ENCODE measurements around the gene WDR64.
A peak's percentile ranks its signal among the peaks of the same experiment; 100 is the strongest.

WDR64 gene

GRCh38 chr1:241608379-241609033, 43.6 kb upstream of the WDR64 start:
- no peak overlapping the region for H3K4me3 ChIP-seq (ENCODE audit: low read depth, low read length)
- TF ChIP-seq MYC (IDR thresholded peaks at IDR 0.05; ENCODE audit: low read depth, low read length) = no peak
- TF ChIP-seq POLR2A (IDR thresholded peaks at IDR 0.05; ENCODE audit: extremely low read depth, insufficient read length) = no peak
- TF ChIP-seq, protein P1, sequence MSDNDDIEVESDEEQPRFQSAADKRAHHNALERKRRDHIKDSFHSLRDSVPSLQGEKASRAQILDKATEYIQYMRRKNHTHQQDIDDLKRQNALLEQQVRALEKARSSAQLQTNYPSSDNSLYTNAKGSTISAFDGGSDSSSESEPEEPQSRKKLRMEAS (IDR thresholded peaks at IDR 0.05; ENCODE audit: low read depth, low read length) = no peak
- no peak for TF ChIP-seq CTCF (IDR thresholded peaks at IDR 0.05; ENCODE audit: low read depth, low read length)
- DNase-seq (ENCODE audit: low read depth) = peak; percentile 15

DNA sequence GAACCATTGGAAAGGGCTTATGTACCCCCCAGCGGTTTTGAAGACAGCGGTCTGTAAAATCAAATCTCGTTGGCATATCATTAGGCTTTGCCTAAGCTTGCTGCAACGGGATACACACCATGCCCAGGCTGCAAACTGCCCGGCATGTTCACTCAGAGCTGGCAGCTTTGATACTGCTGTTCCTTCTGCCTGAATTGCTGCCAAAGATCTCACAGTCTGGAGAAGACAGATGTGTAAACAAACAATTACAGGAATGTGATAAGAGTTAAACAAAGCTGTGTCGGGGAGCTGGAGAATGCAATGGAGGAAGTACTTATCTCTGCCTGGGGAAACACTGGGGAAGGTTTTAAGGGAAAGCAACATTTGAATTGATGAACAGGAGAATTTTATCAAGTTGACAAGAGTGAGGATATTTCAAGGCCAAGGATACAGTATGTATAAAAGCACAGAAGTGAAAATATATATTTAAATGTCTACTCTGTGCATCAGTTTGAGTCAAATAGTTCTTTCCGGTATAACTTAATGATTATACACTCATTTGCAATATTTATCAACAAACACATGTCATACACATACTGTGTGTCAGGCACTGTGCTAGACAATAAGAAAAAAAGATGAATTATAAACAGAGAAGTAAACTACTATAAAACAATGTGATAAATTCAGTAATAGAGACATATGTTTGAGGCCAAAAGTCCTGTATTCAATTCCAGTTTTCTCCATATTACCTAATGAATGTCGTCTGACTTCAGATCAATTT, 41.8 kb upstream of the WDR64 start:
- H3K4me3 ChIP-seq (ENCODE audit: low read depth, low read length) = no peak overlapping the region
- TF ChIP-seq, protein P1 (IDR thresholded peaks at IDR 0.05; ENCODE audit: low read depth, low read length) = no peak
- TF ChIP-seq POLR2A (IDR thresholded peaks at IDR 0.05; ENCODE audit: extremely low read depth, insufficient read length) (no peak), CTCF (IDR thresholded peaks at IDR 0.05; ENCODE audit: low read depth, low read length) (no peak), MYC (IDR thresholded peaks at IDR 0.05; ENCODE audit: low read depth, low read length) (no peak)
- DNase-seq (ENCODE audit: low read depth) = no peak

GRCh38 chr1:241611063-241611462, 41.0 kb upstream of the WDR64 start:
- peak; percentile 70 for DNase-seq (ENCODE audit: low read depth)
- TF ChIP-seq POLR2A (IDR thresholded peaks at IDR 0.05; ENCODE audit: extremely low read depth, insufficient read length) = no peak
- TF ChIP-seq, protein P1 (IDR thresholded peaks at IDR 0.05; ENCODE audit: low read depth, low read length) = no peak
- peak; percentile 33 for TF ChIP-seq CTCF (IDR thresholded peaks at IDR 0.05; ENCODE audit: low read depth, low read length)
- no peak overlapping the region for H3K4me3 ChIP-seq (ENCODE audit: low read depth, low read length)

GRCh38 chr1:241611736-241612135, 40.3 kb upstream of the WDR64 start:
- no peak for DNase-seq (ENCODE audit: low read depth)
- TF ChIP-seq POLR2A (IDR thresholded peaks at IDR 0.05; ENCODE audit: extremely low read depth, insufficient read length) (no peak), MYC (IDR thresholded peaks at IDR 0.05; ENCODE audit: low read depth, low read length) (no peak), CTCF (IDR thresholded peaks at IDR 0.05; ENCODE audit: low read depth, low read length) (no peak)
- TF ChIP-seq, protein P1 (IDR thresholded peaks at IDR 0.05; ENCODE audit: low read depth, low read length) = no peak
- H3K4me3 ChIP-seq (ENCODE audit: low read depth, low read length) = no peak overlapping the region

- DNase-seq (ENCODE audit: low read depth) = peak; percentile 25
- no peak overlapping the region for H3K4me3 ChIP-seq (ENCODE audit: low read depth, low read length)
Measured at GRCh38 chr1:241612533-241613477, 39.3 kb upstream of the WDR64 start.

More at GRCh38 chr1:241612533-241613477, 39.3 kb upstream of the WDR64 start:
- TF ChIP-seq, protein P1 (IDR thresholded peaks at IDR 0.05; ENCODE audit: low read depth, low read length) = no peak
- TF ChIP-seq MYC (IDR thresholded peaks at IDR 0.05; ENCODE audit: low read depth, low read length) (no peak), CTCF (IDR thresholded peaks at IDR 0.05; ENCODE audit: low read depth, low read length) (no peak), POLR2A (IDR thresholded peaks at IDR 0.05; ENCODE audit: extremely low read depth, insufficient read length) (no peak)

All from NB4 (cell line).